ENCODE measurements around the gene PPFIBP1.
"Not testable (repeated sequence)": the region's sequence is repeated elsewhere in the genome, so short reads cannot be mapped to it uniquely, and the experiment has no call there.

Gene PPFIBP1

GRCh38 chr12:27589419-27589818 is 65.4 kb downstream of the PPFIBP1 start:
- Histone ChIP-seq H3K4me3 (no peak overlapping the region), H3K27ac (no peak overlapping the region)
- no peak for TF ChIP-seq CTCF (IDR thresholded peaks at IDR 0.05)
- DNase-seq (ENCODE audit: low spot score) = no peak

- not testable (repeated sequence) for H3K4me3 ChIP-seq; H3K27ac ChIP-seq; DNase-seq (ENCODE audit: low spot score)
These were observed 67.7 kb downstream of the PPFIBP1 start for GRCh38 chr12:27591698-27592097.

GRCh38 chr12:27592548-27592947 is 68.5 kb downstream of the PPFIBP1 start:
- DNase-seq (ENCODE audit: low spot score) = no peak
- Histone ChIP-seq H3K4me3 (no peak overlapping the region), H3K27ac (peak overlapping the region in 1 of 2 donors; percentile 63)
- TF ChIP-seq CTCF (IDR thresholded peaks at IDR 0.05) = no peak

GRCh38 chr12:27593266-27593665 is 69.3 kb downstream of the PPFIBP1 start:
- peak overlapping the region in 1 of 2 donors; percentile 58 for H3K27ac ChIP-seq
- no peak for DNase-seq (ENCODE audit: low spot score)
- H3K4me3 ChIP-seq = no peak overlapping the region
- TF ChIP-seq CTCF (IDR thresholded peaks at IDR 0.05) = no peak

GRCh38 chr12:27595231-27595642 is 71.2 kb downstream of the PPFIBP1 start:
- no peak for DNase-seq (ENCODE audit: low spot score)
- Histone ChIP-seq H3K27ac (peak overlapping the region; percentile 24 to 75), H3K4me3 (peak overlapping the region; percentile 53)
- no peak for TF ChIP-seq CTCF (IDR thresholded peaks at IDR 0.05)

- peak overlapping the region in 1 of 2 donors; percentile 32 for H3K27ac ChIP-seq
- not testable (repeated sequence) for H3K4me3 ChIP-seq; DNase-seq (ENCODE audit: low spot score)
These were observed 74.9 kb downstream of the PPFIBP1 start for GRCh38 chr12:27598866-27599265.

- not testable (repeated sequence) for DNase-seq (ENCODE audit: low spot score); H3K4me3 ChIP-seq
These were observed 77.2 kb downstream of the PPFIBP1 start for GRCh38 chr12:27601056-27601828.

GRCh38 chr12:27602516-27602915 is 78.5 kb downstream of the PPFIBP1 start:
- no peak overlapping the region for H3K4me3 ChIP-seq
- DNase-seq (ENCODE audit: low spot score) = no peak
- no peak for TF ChIP-seq CTCF (IDR thresholded peaks at IDR 0.05)
- no peak overlapping the region for H3K27ac ChIP-seq

More at GRCh38 chr12:27601056-27601828, 77.2 kb downstream of the PPFIBP1 start:
- H3K27ac ChIP-seq = not testable (repeated sequence)

Data from coronary artery (tissue), 2 donors.